NCI-H128 (cell line): Measurements from ENCODE around the gene KRTAP4-7.
"Not testable (repeated sequence)": the region's sequence is repeated elsewhere in the genome, so short reads cannot be mapped to it uniquely, and the experiment has no call there.

Experiments
- DNase-seq: peaks from one replicate; lab custom pipeline; 2025; ENCODE audit not compliant: unreplicated experiment; lab: John Stamatoyannopoulos, UW

KRTAP4-7 gene

DNA sequence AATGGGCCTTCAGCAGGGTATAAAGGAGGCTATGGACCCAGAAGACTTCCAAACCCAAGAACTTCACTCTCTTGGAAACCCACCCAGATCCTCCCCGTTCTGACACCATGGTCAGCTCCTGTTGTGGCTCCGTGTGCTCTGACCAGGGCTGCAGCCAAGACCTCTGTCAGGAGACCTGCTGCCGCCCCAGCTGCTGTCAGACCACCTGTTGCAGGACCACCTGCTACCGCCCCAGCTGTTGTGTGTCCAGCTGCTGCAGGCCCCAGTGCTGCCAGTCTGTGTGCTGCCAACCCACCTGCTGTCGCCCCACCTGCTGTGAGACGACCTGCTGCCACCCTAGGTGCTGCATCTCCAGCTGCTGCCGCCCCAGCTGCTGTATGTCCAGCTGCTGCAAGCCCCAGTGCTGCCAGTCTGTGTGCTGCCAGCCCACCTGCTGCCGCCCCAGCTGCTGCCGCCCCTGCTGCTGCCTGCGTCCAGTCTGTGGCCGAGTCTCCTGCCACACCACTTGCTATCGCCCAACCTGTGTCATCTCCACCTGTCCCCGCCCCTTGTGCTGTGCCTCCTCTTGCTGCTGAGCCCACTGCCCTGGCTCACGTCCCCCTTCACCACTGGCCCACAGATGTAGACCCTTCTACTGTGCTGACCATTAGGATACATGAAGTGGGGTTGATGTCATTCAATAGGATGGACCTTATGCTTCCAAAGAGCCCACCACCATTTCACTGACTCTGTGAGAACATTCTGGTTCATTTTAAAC is at the start of gene KRTAP4-7:
TSS of gene KRTAP4-7 (plus strand) at position 51 of the 757 bp plus-strand sequence. CDS start at position 108, 57 bp downstream.
- DNase-seq = not testable (repeated sequence)

DNA sequence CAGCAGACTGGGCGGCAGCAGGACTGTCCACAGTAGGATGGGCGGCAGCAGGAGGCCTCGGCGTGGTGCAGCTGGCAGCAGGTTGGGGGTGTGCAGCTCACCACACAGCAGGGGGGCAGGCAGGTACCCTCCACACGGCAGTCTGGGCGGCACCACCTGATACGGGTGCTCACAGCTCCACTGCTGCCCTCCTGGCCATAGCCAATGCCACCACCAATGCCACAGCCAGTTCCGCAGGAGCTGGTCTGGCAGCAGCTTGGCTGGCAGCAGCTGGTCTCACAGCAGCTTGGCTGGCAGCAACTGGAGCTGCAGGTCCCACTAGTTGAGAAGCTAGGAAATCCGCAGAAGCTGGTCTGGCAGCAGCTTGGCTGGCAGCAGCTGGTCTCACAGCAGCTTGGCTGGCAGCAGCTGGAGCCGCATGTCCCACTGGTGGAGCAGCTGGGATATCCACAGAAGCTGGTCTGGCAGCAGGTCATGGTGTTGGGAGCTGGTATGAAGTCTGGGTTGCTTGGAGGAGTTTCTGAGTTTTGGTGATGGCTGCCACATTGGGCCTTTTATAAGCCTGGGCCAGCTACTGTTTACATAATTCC is 49.5 kb upstream of the KRTAP4-7 start, which contains the start of gene KRTAP1-3:
TSS of gene KRTAP1-3 (minus strand) at position 529 of the 590 bp plus-strand sequence. CDS start at position 476, 53 bp downstream.
- not testable (repeated sequence) for DNase-seq

- no peak for DNase-seq
These were observed 46.0 kb upstream of the KRTAP4-7 start for GRCh38 chr17:41037853-41038350.

- DNase-seq = not testable (repeated sequence)
These were observed 43.0 kb upstream of the KRTAP4-7 start, which contains the start of gene KRTAP1-1 for GRCh38 chr17:41040783-41041571. Gene KRTAP1-1, minus strand, starts transcription at chr17:41041450. Its CDS starts 53 bp downstream, at chr17:41041397.

DNA sequence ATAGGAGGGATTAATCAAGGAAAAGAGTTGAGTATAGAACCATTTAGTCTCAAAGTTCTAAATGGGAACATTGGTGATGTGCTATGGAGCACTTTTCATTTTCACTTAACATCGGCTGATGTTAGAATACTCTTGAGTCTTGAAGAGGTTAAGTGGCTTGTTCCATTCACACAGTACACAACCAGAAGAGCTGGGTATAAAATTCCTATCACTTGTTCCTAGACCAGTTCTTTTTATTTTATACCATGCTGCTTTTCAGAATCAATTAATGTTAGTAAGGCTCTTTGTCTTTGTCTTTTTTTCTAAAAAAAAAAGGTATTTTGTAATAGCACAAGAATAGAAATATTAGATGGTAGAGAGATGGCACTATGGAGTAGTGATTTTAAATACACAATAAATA is 41.0 kb upstream of the KRTAP4-7 start:
- DNase-seq = no peak

DNA sequence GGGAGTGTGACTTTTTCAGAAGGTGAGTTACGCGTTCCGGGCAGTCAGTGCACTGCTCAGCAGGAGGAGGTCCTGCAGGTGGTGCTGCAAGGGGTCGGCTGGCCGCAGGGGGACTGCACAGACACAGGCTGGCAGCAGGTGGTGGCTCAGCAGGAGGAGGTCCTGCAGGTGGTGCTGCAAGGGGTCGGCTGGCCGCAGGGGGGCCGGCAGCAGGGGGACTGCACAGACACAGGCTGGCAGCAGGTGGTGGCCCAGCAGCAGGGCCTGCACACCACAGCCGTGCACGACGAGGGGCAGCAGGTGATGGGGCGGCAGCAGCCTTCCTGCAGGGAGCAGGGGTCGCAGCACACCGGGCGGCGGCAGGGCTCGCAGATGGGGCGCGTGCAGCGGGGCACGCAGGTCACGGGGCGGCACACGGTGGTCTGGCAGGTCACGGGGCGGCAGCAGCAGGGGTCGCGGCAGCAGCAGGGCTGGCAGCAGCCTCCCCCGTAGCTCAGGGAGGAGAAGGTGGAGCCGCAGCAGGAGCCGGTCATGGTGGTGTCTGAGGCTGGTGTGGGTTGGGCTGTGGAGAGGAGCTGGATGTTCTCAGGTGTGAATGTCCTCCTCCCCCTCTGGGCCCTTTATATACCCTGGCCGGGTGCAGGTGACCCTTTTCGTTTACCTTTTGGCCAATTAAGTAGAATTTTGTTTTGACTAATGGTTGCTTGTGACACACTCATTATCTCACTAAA is 37.0 kb upstream of the KRTAP4-7 start, which contains the start of gene KRTAP2-1:
TSS of gene KRTAP2-1 (minus strand) at position 582 of the 731 bp plus-strand sequence. CDS start at position 533, 49 bp downstream.
- not testable (repeated sequence) for DNase-seq

- DNase-seq = no peak
These were observed 35.5 kb upstream of the KRTAP4-7 start for GRCh38 chr17:41048441-41048840.

DNA sequence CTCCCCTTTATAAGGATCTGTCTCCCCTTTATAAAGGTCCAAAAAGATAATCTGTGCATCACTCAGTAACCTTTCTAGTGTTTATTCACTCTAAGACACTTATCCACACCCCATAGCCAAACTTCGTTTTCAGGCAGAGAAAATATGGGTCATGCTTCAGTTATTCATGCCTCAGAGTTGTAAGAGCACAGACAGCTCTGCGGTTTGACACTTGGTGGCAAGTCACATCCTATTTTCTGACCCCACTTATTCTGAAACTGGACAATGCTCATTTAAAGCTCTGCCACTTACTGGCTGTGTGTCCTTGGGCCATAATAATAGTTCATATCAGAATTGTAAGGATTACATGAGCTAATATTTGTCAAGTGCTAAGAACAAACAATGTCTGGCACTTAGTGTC is 34.8 kb upstream of the KRTAP4-7 start:
- no peak for DNase-seq

GRCh38 chr17:41052566-41052965 is 31.4 kb upstream of the KRTAP4-7 start:
- DNase-seq = no peak

GRCh38 chr17:41054025-41054424 is 29.9 kb upstream of the KRTAP4-7 start:
- DNase-seq = no peak

DNA sequence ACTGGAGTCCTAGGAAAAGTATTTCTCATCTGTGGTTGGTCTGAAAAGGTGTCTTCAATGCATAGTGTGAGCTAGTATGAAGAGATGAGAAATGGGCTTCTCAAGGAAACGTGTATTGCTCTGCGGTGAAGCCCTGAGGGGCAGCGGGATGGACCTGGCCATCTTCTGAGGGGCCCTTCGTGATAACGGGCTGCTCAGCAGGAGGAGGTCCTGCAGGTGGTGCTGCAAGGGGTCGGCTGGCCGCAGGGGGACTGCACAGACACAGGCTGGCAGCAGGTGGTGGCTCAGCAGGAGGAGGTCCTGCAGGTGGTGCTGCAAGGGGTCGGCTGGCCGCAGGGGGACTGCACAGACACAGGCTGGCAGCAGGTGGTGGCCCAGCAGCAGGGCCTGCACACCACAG is 29.4 kb upstream of the KRTAP4-7 start:
- DNase-seq = not testable (repeated sequence)

DNA sequence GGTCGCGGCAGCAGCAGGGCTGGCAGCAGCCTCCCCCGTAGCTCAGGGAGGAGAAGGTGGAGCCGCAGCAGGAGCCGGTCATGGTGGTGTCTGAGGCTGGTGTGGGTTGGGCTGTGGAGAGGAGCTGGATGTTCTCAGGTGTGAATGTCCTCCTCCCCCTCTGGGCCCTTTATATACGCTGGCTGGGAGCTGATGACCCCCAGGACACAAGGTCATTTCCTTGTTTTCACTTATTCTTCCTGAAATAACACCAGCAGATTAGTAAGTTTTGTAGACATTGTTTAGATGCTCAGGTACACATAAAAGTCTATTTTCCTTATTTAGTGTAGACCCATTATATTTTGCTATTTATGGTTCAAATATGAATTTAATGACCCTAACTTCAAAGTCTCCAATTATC is 28.8 kb upstream of the KRTAP4-7 start, which contains the start of gene KRTAP2-2:
TSS of gene KRTAP2-2 (minus strand) at position 101 of the 400 bp plus-strand sequence. CDS start at position 82, 19 bp downstream.
- DNase-seq = not testable (repeated sequence)

DNA sequence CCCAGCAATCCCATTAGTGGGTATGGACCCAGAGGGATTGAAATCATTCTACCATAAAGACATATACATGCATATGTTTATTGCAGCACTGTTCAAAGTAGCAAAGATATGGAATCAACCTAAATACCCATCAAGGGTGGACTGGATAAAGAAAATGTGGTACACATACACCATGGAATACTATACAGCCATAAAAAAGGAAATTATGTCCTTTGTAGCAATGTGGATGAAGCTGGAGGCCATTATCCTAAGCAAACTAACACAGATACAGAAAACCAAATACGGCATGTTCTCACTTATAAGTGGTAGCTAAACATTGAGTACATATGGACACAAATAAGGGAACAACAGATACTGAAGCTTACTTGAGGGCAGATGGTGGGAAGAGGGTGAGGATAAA is 26.4 kb upstream of the KRTAP4-7 start:
- no peak for DNase-seq

DNA sequence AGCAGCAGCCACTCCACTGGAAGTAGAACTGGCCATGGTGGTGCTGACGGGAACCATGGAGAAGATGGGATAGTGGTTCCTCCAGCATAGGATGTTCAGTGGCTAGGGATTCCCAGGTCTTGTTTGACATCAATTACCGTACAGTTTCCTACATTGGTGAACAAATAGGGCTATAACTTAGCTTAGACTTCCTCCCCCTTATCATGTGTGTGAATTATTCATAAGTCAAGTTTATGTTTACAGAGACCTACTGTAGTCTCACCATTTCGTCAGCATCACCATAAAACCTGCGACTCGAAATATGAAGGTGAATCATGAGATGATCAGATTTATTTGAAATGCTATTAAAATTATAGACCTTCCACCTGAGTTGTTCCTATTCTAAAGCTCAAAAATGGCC is 25.2 kb upstream of the KRTAP4-7 start:
- DNase-seq = no peak

DNA sequence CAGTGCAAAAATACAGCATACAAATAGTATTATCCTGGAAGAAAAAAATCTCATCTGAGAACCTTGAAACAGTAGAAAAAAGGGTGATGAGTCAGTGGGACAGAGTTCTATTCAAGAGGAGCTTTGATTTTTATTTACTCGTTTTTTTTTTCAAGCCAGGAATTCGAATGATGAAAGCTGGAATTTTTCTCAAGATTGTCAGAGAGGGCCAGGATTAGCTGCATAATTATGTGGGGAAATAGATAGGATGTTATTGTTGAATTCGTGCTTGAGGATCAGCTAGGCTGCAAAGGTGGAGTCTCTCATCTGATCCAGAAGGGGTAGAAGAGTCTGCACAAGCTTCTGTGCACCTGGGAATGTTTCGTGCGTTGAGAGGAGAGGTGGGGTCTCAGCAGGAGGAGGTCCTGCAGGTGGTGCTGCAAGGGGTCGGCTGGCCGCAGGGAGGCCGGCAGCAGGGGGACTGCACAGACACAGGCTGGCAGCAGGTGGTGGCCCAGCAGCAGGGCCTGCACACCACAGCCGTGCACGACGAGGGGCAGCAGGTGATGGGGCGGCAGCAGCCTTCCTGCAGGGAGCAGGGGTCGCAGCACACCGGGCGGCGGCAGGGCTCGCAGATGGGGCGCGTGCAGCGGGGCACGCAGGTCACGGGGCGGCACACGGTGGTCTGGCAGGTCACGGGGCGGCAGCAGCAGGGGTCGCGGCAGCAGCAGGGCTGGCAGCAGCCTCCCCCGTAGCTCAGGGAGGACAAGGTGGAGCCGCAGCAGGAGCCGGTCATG is 24.5 kb upstream of the KRTAP4-7 start:
- not testable (repeated sequence) for DNase-seq

- DNase-seq = no peak
These were observed 23.8 kb upstream of the KRTAP4-7 start, which contains the start of gene KRTAP2-3 for GRCh38 chr17:41060052-41060604. Gene KRTAP2-3, minus strand, starts transcription at chr17:41060114. Its CDS starts 64 bp downstream, at chr17:41060050.

DNA sequence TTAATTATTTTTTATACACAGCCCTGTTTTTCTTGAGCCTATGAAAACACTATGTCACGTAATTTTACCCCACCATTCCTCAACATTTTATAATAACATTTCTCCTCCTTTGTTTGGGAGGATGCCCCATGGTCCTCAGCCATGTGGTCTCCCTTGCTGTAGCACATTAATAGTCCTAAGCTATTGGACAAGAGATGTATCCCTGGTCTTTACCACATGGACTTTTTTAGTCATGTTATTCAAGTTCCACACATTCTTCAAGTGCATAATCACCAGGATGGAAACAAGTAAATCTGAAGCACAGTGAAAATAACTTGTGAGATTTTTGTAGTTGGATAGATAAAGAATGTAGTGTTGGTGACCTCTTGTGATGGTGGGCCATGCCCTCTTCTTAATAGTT is 22.0 kb upstream of the KRTAP4-7 start:
- no peak for DNase-seq

DNA sequence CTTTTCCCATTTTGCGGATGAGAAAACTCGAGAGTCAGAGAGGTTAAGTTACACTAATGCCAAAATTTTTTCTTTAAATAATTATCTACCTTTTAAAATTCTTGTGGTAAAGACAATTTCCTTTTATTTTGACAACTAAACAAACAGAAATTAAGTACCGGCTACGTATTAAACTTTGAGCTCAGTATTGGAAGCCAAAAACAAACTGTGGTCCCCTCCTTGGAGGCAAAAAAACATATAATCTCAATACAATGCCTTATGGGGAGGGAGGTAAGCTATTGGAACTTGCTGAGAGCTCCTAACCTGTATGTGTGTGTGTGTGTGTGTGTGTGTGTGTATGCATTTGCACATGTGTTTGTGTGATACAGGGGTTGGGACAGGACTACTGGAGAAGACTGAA is 20.5 kb upstream of the KRTAP4-7 start:
- DNase-seq = no peak

- no peak for DNase-seq
These were observed 19.6 kb upstream of the KRTAP4-7 start for GRCh38 chr17:41064301-41064700.
